SW 1271 (cell line): ENCODE measurements around the gene CEP55.

Experiments used
- DNase-seq, 2 experiments: peaks; one replicate each; lab custom pipeline; 2025; lab: John Stamatoyannopoulos, UW

Gene CEP55

GRCh38 chr10:93566435-93567276 is 70.2 kb downstream of the CEP55 start, which contains the start of gene FFAR4:
TSS of gene FFAR4 (plus strand) at chr10:93566665. CDS start at chr10:93566721, 56 bp downstream.
- no peak for DNase-seq

DNA sequence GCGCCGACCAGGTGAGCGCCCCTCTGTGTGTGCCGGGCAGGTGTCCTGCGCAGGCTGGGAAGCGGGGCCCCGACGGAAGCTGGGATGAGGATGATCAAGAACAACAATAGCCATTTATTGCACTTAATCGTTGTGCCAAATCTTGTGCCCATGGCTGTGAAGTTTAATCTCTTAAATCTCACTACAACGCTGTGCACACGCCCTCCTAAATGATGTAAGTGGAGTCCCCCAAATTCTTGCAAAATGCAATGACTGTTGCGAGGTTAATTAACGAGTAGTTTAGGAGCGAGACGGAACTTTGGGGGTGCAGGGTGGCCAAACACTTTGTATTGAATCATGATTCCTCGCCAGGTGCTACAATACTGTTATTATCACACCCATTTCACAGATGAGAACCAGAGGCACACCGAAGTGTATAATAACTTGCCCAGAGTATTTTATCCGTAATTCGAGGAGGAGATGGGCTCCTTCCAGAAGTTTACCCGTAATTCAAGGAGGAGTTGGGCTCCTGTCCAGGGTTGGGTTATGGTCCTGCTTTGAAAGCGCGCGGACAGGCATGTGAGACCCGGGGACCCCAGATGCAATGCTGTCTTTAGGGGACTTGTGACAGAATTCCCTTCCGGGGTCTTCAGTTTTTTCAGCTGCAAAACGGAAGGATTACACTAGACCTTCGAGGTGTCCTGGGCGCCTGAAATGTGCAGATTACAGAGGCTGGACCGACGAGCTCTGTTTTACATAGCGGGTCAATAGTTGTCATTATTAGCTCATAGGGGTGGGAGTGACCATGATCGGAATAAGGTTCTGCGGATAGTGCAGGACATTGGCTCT is 71.1 kb downstream of the CEP55 start:
- DNase-seq, result no peak

GRCh38 chr10:93568105-93568390 is 71.6 kb downstream of the CEP55 start:
- no peak for DNase-seq

- DNase-seq, result no peak
Observed at GRCh38 chr10:93570383-93570782, 74.0 kb downstream of the CEP55 start.

GRCh38 chr10:93572606-93573005 is 76.2 kb downstream of the CEP55 start:
- DNase-seq, result no peak

GRCh38 chr10:93573051-93573909 is 76.9 kb downstream of the CEP55 start:
- DNase-seq, result no peak

DNA sequence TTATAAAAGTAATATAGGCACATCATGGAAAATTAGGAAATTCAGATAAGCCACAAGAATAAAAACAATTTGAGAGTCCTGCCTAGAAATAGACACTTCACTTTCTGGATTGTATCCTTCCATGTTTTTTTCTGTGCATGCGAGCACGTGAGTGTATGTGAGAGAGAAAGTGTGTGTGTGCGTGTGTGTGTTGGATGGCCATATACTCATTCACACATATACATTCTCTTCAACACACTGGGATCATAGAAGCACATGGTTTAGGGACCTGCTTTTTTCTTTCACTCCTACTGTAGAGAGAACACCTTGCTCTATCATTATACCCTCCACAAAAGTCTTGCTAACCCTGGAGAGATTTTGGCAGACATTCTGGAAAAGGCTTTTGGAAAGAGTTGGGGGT is 77.5 kb downstream of the CEP55 start:
- DNase-seq, result no peak

DNA sequence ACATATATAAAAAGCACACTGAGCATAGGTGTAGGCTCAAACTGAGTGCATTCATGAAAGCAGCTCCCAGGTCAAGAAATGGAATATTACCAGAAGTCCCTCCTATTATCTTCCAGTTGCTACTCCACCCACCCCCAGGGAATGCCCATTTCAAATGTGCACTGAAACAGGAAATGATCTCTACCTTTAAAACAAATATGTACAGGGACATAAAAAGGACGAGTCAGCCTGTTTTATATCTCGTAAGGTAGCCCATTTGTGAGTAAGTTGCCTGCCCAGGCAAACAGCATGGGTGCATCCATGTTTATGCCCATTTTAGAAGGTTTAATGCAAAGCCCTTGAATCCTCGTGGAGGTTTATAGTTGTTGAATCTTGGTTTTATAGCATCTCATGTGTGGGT is 80.5 kb downstream of the CEP55 start:
- DNase-seq, result no peak

DNA sequence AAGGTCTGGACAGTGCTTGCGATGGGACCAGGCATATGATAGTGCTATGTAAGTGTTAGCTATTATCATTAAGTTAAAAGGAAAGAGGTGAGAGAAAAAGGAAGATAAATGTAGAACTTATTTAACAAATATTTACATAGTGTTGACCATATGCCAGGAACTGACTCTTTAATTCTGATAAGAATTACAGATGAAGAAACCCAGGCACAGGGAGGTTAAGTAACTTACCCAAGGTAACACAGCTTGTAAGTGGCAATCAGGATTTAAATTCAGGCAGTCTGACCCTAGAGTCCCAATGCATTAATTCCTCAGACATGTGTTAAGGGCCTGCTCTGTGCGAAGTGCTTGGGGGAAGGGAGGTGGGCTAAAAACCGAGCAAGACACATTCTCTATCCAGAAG is 81.2 kb downstream of the CEP55 start:
- no peak for DNase-seq
